Heart left ventricle (tissue), 13 donors: ENCODE data around the gene CNBD2.

Experiments
- POLR2A ChIP-seq, 2 donors: fragments of 450-650 bp; IDR thresholded peaks; one replicate each; pipeline ENCODE4 v1.6.1; 2017; ENCODE audit warnings: antibody characterized with exemption in 2 of 2, mild to moderate bottlenecking in 2 of 2, moderate library complexity in 2 of 2
- TF ChIP-seq, protein P1 (sequence below), 12 donors: fragments of 200-600 bp; sonication (generic) in 4 of 12; IDR thresholded peaks; one replicate each; pipeline versions ENCODE4 v1.5.0 to v1.8.0; 2018 to 2022; ENCODE audit warnings: antibody characterized with exemption in 12 of 12, mild to moderate bottlenecking in 5 of 12
- donor health status: ischemic (EF 13 %, LVEDD 7.1; RV severe dilation, severe dysfunction).
- donor health status: DM: no; HTN: yes; CAD: no.
- donor health status: DM: no; HTN: no; CAD: no.
- donor health status: ischemic (EF 25% LVEDD 6.9; RV normal size, moderate dysfunction).
- donor health status: ischemic (EF 25% LVEDD 5.7; RV mildly dilated, moderate dysfunction).
- donor health status: ischemic (EF 35%, LVEDD 5.7; RV mildly dilated, moderate dysfunction).
- donor health status: nonischemic (EF 11% LVEDD 7.7; RV severe dilation, severe dysfunction).
- donor health status: DM: yes; HTN: yes; CAD: no.
- donor health status: PGD.
- donor health status: ischemic (EF 29% LVEDD 5.4; RV normal size, mild dysfunction).
- donor health status: nonischemic (EF 23%, LVEDD 6.1; RV moderate dilation, normal function).

DNA sequence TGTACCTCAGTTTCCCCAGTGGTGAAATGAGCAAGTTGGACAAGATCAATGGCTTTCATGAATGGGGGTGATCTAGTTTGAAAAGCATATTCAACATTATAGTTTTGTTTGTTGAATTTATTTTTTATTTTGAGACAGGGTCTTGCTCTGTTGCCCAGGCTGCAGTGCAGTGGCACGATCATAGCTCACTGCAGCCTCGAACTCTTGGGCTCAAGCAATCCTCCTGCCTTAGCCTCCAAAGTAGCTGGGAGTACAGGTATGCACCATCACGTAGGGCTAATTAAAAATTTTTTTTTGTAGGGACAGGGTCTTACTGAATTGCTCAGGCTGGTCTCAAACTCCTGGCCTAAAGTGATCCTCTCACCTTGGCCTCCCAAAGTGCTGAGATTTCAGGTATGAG is 63.4 kb downstream of the CNBD2 start:
- TF ChIP-seq, protein P1, sequence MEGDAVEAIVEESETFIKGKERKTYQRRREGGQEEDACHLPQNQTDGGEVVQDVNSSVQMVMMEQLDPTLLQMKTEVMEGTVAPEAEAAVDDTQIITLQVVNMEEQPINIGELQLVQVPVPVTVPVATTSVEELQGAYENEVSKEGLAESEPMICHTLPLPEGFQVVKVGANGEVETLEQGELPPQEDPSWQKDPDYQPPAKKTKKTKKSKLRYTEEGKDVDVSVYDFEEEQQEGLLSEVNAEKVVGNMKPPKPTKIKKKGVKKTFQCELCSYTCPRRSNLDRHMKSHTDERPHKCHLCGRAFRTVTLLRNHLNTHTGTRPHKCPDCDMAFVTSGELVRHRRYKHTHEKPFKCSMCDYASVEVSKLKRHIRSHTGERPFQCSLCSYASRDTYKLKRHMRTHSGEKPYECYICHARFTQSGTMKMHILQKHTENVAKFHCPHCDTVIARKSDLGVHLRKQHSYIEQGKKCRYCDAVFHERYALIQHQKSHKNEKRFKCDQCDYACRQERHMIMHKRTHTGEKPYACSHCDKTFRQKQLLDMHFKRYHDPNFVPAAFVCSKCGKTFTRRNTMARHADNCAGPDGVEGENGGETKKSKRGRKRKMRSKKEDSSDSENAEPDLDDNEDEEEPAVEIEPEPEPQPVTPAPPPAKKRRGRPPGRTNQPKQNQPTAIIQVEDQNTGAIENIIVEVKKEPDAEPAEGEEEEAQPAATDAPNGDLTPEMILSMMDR (IDR thresholded peaks at IDR 0.05) = no peak
- TF ChIP-seq POLR2A (IDR thresholded peaks at IDR 0.05) = no peak
